ENCODE results near the gene HEBP1.

The HEBP1 gene

GRCh38 chr12:12954878-12955625, 45.0 kb downstream of the HEBP1 start:
- in situ Hi-C loops (cut with HindIII; ENCODE audit: low sequenced_read_pairs), result no loop called here

GRCh38 chr12:12954356-12954755, 45.7 kb downstream of the HEBP1 start:
- in situ Hi-C loops (cut with HindIII; ENCODE audit: low sequenced_read_pairs), result no loop called here

GRCh38 chr12:12952036-12952435, 48.0 kb downstream of the HEBP1 start, which contains the start of gene GPRC5D:
Gene GPRC5D, minus strand, starts transcription at chr12:12952170. Its CDS starts 1,786 bp downstream, at chr12:12950384.
- in situ Hi-C loops (cut with HindIII; ENCODE audit: low sequenced_read_pairs), result no loop called here

- in situ Hi-C loops (cut with HindIII; ENCODE audit: low sequenced_read_pairs), result no loop called here
These were observed 48.6 kb downstream of the HEBP1 start for GRCh38 chr12:12951504-12951903.

- in situ Hi-C loops (cut with HindIII; ENCODE audit: low sequenced_read_pairs), result loop anchor here (10.0 kb wide), 1 partner anchor 267 kb away; no protein-coding TSS in a partner anchor
These were observed 52.2 kb downstream of the HEBP1 start for GRCh38 chr12:12947902-12948301.

GRCh38 chr12:12946686-12947355, 53.2 kb downstream of the HEBP1 start:
- in situ Hi-C loops (cut with HindIII; ENCODE audit: low sequenced_read_pairs), result loop anchor here (10.0 kb wide), 1 partner anchor 268 kb away; no protein-coding TSS in a partner anchor

GRCh38 chr12:12945591-12945990, 54.5 kb downstream of the HEBP1 start:
- in situ Hi-C loops (cut with HindIII; ENCODE audit: low sequenced_read_pairs), result loop anchor here (10.0 kb wide), 1 partner anchor 269 kb away; no protein-coding TSS in a partner anchor

- in situ Hi-C loops (cut with HindIII; ENCODE audit: low sequenced_read_pairs), result loop anchor here (10.0 kb wide), 1 partner anchor 271 kb away; no protein-coding TSS in a partner anchor
These were observed 56.3 kb downstream of the HEBP1 start for GRCh38 chr12:12943586-12944260.

- in situ Hi-C loops (cut with HindIII; ENCODE audit: low sequenced_read_pairs), result loop anchor here (10.0 kb wide), 1 partner anchor 273 kb away; no protein-coding TSS in a partner anchor
These were observed 58.4 kb downstream of the HEBP1 start for GRCh38 chr12:12941450-12942350.

- in situ Hi-C loops (cut with HindIII; ENCODE audit: low sequenced_read_pairs), result loop anchor here (10.0 kb wide), 1 partner anchor 275 kb away; no protein-coding TSS in a partner anchor
These were observed 60.2 kb downstream of the HEBP1 start for GRCh38 chr12:12939888-12940287.

GRCh38 chr12:12938541-12938940, 61.5 kb downstream of the HEBP1 start:
- in situ Hi-C loops (cut with HindIII; ENCODE audit: low sequenced_read_pairs), result no loop called here

GRCh38 chr12:12936983-12937491, 63.0 kb downstream of the HEBP1 start:
- in situ Hi-C loops (cut with HindIII; ENCODE audit: low sequenced_read_pairs), result no loop called here

- in situ Hi-C loops (cut with HindIII; ENCODE audit: low sequenced_read_pairs), result no loop called here
These were observed 65.5 kb downstream of the HEBP1 start for GRCh38 chr12:12934556-12934955.

- in situ Hi-C loops (cut with HindIII; ENCODE audit: low sequenced_read_pairs), result no loop called here
These were observed 66.3 kb downstream of the HEBP1 start for GRCh38 chr12:12933742-12934141.

GRCh38 chr12:12930633-12931219, 69.3 kb downstream of the HEBP1 start:
- in situ Hi-C loops (cut with HindIII; ENCODE audit: low sequenced_read_pairs), result no loop called here

GRCh38 chr12:12929696-12930095, 70.4 kb downstream of the HEBP1 start:
- in situ Hi-C loops (cut with HindIII; ENCODE audit: low sequenced_read_pairs), result no loop called here

GRCh38 chr12:12927211-12928079, 72.6 kb downstream of the HEBP1 start:
- in situ Hi-C loops (cut with HindIII; ENCODE audit: low sequenced_read_pairs), result no loop called here

GRCh38 chr12:12926571-12927071, 73.4 kb downstream of the HEBP1 start:
- in situ Hi-C loops (cut with HindIII; ENCODE audit: low sequenced_read_pairs), result no loop called here

Measured in DLD1 (cell line).